ENCODE data around the gene PSMD3.
A peak's percentile ranks its signal among the peaks of the same experiment; 100 is the strongest.
"Not testable (repeated sequence)": the region's sequence is repeated elsewhere in the genome, so short reads cannot be mapped to it uniquely, and the experiment has no call there.

The PSMD3 gene

DNA sequence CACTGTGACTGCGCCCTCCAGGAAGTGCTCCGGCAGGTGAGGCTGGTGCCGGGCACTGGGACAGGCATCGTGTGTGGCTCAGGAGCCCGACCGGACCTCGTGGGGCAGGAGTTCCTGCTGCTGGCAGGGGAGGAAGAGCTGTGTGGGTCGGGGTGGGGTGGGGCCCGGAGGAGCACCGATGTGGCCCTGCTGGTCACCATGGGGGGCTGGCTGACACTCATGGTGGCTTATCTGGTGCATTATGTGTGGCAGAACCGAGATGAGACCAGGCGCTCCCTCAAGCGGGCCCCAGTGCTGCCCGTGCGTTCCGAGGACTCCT is 36.3 kb upstream of the PSMD3 start:
- Histone ChIP-seq H3K36me3 (ENCODE audit: control insufficient read depth in 5 of 5, insufficient read depth in 5 of 5, low read length in 5 of 5) (no peaks in the 10 kb centered on the region), H3K4me1 (ENCODE audit: control insufficient read depth in 5 of 5, insufficient read depth in 5 of 5, low read length in 5 of 5) (peaks cover 0 to 5% (median 4%) of the 10 kb centered on the region in 5 donors), H3K27me3 (ENCODE audit: control insufficient read depth in 5 of 5, insufficient read depth in 4 of 5, low read length in 5 of 5) (peaks cover 0 to 2% (median 0%) of the 10 kb centered on the region in 5 donors), H3K9me3 (ENCODE audit: control insufficient read depth in 5 of 5, low read length in 5 of 5) (no peaks in the 10 kb centered on the region), H3K4me3 (ENCODE audit: low read depth in 1 of 5, low read length in 5 of 5) (no peak overlapping the region), H3K9ac (ENCODE audit: low read length in 5 of 5) (no peak overlapping the region), H3K27ac (ENCODE audit: low read depth, low read length) (no peak overlapping the region)

GRCh38 chr17:39946551-39947330 is 33.9 kb upstream of the PSMD3 start:
- Histone ChIP-seq H3K36me3 (ENCODE audit: control insufficient read depth in 5 of 5, insufficient read depth in 5 of 5, low read length in 5 of 5) (no peaks in the 10 kb centered on the region), H3K4me3 (ENCODE audit: low read depth in 1 of 5, low read length in 5 of 5) (no peak overlapping the region), H3K27ac (ENCODE audit: low read depth, low read length) (no peak overlapping the region)

DNA sequence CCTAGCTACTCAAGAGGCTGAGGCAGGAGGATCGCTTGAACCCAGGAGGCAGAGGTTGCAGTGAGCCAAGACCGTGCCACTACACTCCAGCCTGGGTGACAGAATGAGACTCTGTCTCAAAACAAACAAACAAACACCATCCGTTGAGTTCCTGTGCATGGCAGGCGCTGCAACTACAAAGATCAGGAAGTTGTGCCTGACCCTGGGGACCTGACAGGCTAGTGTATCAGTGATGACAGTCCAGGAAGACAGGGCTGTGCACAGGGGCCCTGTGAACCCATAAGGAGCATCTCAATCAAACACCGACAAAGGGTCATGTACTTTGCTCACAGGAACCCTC is 32.1 kb upstream of the PSMD3 start:
- H3K4me1 ChIP-seq (ENCODE audit: control insufficient read depth in 5 of 5, insufficient read depth in 5 of 5, low read length in 5 of 5) = peaks cover 0 to 19% (median 10%) of the 10 kb centered on the region in 5 donors
- not testable (repeated sequence) for H3K9ac ChIP-seq (ENCODE audit: low read length in 5 of 5); H3K4me3 ChIP-seq (ENCODE audit: low read depth in 1 of 5, low read length in 5 of 5); H3K9me3 ChIP-seq (ENCODE audit: control insufficient read depth in 5 of 5, low read length in 5 of 5); H3K27ac ChIP-seq (ENCODE audit: low read depth, low read length); H3K36me3 ChIP-seq (ENCODE audit: control insufficient read depth in 5 of 5, insufficient read depth in 5 of 5, low read length in 5 of 5); H3K27me3 ChIP-seq (ENCODE audit: control insufficient read depth in 5 of 5, insufficient read depth in 4 of 5, low read length in 5 of 5)

More at GRCh38 chr17:39946551-39947330, 33.9 kb upstream of the PSMD3 start:
- Histone ChIP-seq H3K9me3 (ENCODE audit: control insufficient read depth in 5 of 5, low read length in 5 of 5) (no peaks in the 10 kb centered on the region), H3K27me3 (ENCODE audit: control insufficient read depth in 5 of 5, insufficient read depth in 4 of 5, low read length in 5 of 5) (peaks cover 0 to 2% (median 0%) of the 10 kb centered on the region in 5 donors), H3K9ac (ENCODE audit: low read length in 5 of 5) (no peak overlapping the region), H3K4me1 (ENCODE audit: control insufficient read depth in 5 of 5, insufficient read depth in 5 of 5, low read length in 5 of 5) (peaks cover 0 to 8% (median 0%) of the 10 kb centered on the region in 5 donors)

DNA sequence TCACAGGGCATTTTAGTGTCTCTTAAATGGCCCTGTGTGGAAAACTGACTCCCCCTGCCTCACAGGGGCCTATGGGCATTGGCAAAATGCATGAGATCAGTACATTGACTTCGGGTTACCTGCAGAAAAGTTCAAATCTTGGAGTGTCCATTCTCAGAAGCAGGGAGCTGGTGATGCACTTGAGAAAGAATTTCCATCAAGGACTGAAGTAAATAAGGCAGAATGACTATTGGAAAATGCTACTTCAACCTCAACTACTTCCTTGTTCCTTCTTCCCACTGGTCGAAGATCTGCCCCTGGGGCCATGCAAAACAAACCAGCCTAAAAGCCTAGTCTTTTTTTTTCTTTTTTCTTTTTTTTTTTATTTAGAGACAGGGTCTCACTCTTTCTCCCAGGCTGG is 31.6 kb upstream of the PSMD3 start:
- H3K9ac ChIP-seq (ENCODE audit: low read length in 5 of 5) = no peak overlapping the region
- no peaks in the 10 kb centered on the region for H3K9me3 ChIP-seq (ENCODE audit: control insufficient read depth in 5 of 5, low read length in 5 of 5)
- H3K36me3 ChIP-seq (ENCODE audit: control insufficient read depth in 5 of 5, insufficient read depth in 5 of 5, low read length in 5 of 5) = no peaks in the 10 kb centered on the region
- H3K27me3 ChIP-seq (ENCODE audit: control insufficient read depth in 5 of 5, insufficient read depth in 4 of 5, low read length in 5 of 5) = no peaks in the 10 kb centered on the region
- peaks cover 0 to 22% (median 12%) of the 10 kb centered on the region in 5 donors for H3K4me1 ChIP-seq (ENCODE audit: control insufficient read depth in 5 of 5, insufficient read depth in 5 of 5, low read length in 5 of 5)
- no peak overlapping the region for H3K27ac ChIP-seq (ENCODE audit: low read depth, low read length)
- no peak overlapping the region for H3K4me3 ChIP-seq (ENCODE audit: low read depth in 1 of 5, low read length in 5 of 5)

DNA sequence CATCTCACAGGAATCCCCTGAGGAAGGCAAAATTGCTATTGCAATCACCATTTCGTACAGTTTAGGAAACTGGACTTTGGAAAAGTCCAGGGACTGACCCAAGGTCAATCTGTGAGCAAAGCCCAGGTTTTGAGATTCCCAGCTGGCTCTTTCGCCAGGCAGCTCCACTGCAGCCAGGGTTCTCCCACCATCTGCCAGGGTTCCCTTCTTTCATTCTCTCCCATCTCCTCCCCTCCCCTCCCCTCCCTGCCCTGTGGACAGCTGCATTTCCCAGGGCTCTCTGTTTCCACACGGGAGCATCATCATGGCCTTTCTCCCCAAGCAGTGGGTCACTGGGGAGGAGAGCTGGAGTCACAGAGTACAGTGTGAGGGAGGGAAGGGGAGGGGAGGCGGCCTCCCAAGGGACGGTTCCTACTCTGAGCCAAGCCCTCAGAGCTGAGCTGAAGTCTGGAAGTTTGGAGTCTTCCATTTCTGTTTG is 29.7 kb upstream of the PSMD3 start:
- Histone ChIP-seq H3K4me3 (ENCODE audit: low read depth in 1 of 5, low read length in 5 of 5) (no peak overlapping the region), H3K27me3 (ENCODE audit: control insufficient read depth in 5 of 5, insufficient read depth in 4 of 5, low read length in 5 of 5) (no peaks in the 10 kb centered on the region), H3K27ac (ENCODE audit: low read depth, low read length) (no peak overlapping the region), H3K4me1 (ENCODE audit: control insufficient read depth in 5 of 5, insufficient read depth in 5 of 5, low read length in 5 of 5) (peaks cover 0 to 22% (median 12%) of the 10 kb centered on the region in 5 donors), H3K36me3 (ENCODE audit: control insufficient read depth in 5 of 5, insufficient read depth in 5 of 5, low read length in 5 of 5) (no peaks in the 10 kb centered on the region), H3K9me3 (ENCODE audit: control insufficient read depth in 5 of 5, low read length in 5 of 5) (no peaks in the 10 kb centered on the region), H3K9ac (ENCODE audit: low read length in 5 of 5) (no peak overlapping the region)

GRCh38 chr17:39951924-39952679 is 28.5 kb upstream of the PSMD3 start:
- H3K9ac ChIP-seq (ENCODE audit: low read length in 5 of 5) = peak overlapping the region in 4 of 5 donors; percentile 20 to 68 (median 43)
- no peaks in the 10 kb centered on the region for H3K9me3 ChIP-seq (ENCODE audit: control insufficient read depth in 5 of 5, low read length in 5 of 5)
- H3K27ac ChIP-seq (ENCODE audit: low read depth, low read length) = no peak overlapping the region
- peaks cover 0 to 22% (median 12%) of the 10 kb centered on the region in 5 donors for H3K4me1 ChIP-seq (ENCODE audit: control insufficient read depth in 5 of 5, insufficient read depth in 5 of 5, low read length in 5 of 5)
- peak overlapping the region; percentile 55 to 71 (median 65) for H3K4me3 ChIP-seq (ENCODE audit: low read depth in 1 of 5, low read length in 5 of 5)
- no peaks in the 10 kb centered on the region for H3K36me3 ChIP-seq (ENCODE audit: control insufficient read depth in 5 of 5, insufficient read depth in 5 of 5, low read length in 5 of 5)
- no peaks in the 10 kb centered on the region for H3K27me3 ChIP-seq (ENCODE audit: control insufficient read depth in 5 of 5, insufficient read depth in 4 of 5, low read length in 5 of 5)

- Histone ChIP-seq H3K9me3 (ENCODE audit: control insufficient read depth in 5 of 5, low read length in 5 of 5) (no peaks in the 10 kb centered on the region), H3K27me3 (ENCODE audit: control insufficient read depth in 5 of 5, insufficient read depth in 4 of 5, low read length in 5 of 5) (no peaks in the 10 kb centered on the region), H3K4me1 (ENCODE audit: control insufficient read depth in 5 of 5, insufficient read depth in 5 of 5, low read length in 5 of 5) (peaks cover 0 to 22% (median 12%) of the 10 kb centered on the region in 5 donors), H3K36me3 (ENCODE audit: control insufficient read depth in 5 of 5, insufficient read depth in 5 of 5, low read length in 5 of 5) (no peaks in the 10 kb centered on the region), H3K27ac (ENCODE audit: low read depth, low read length) (no peak overlapping the region), H3K4me3 (ENCODE audit: low read depth in 1 of 5, low read length in 5 of 5) (peak overlapping the region; percentile 55 to 71 (median 66)), H3K9ac (ENCODE audit: low read length in 5 of 5) (peak overlapping the region in 3 of 5 donors; percentile 33 to 68 (median 53))
Measured at GRCh38 chr17:39952680-39953470, 27.7 kb upstream of the PSMD3 start.

DNA sequence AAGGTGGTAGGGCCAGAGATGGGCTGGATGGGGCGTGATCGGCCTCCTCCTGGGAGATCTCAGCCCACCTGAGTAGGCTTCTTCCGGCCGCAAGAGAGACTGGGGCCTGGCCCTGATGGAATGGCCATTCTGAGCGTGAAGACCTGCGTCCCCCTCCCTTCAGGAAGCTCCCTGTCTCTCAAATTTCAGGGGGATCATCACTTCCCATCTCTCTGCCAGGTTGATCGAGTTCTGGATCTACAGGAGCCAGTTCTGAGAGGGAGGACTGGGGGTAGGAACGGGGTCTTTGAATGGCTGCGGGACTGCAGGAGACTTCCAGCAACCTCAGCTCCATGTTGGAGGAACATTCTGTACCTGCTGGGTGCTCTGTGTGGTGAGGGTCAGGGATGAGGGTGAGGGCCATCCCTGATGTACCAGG is 27.1 kb upstream of the PSMD3 start:
- Histone ChIP-seq H3K9me3 (ENCODE audit: control insufficient read depth in 5 of 5, low read length in 5 of 5) (no peaks in the 10 kb centered on the region), H3K27me3 (ENCODE audit: control insufficient read depth in 5 of 5, insufficient read depth in 4 of 5, low read length in 5 of 5) (no peaks in the 10 kb centered on the region), H3K4me1 (ENCODE audit: control insufficient read depth in 5 of 5, insufficient read depth in 5 of 5, low read length in 5 of 5) (peaks cover 0 to 22% (median 12%) of the 10 kb centered on the region in 5 donors), H3K36me3 (ENCODE audit: control insufficient read depth in 5 of 5, insufficient read depth in 5 of 5, low read length in 5 of 5) (no peaks in the 10 kb centered on the region), H3K4me3 (ENCODE audit: low read depth in 1 of 5, low read length in 5 of 5) (peak overlapping the region; percentile 53 to 66 (median 64)), H3K9ac (ENCODE audit: low read length in 5 of 5) (no peak overlapping the region), H3K27ac (ENCODE audit: low read depth, low read length) (no peak overlapping the region)

DNA sequence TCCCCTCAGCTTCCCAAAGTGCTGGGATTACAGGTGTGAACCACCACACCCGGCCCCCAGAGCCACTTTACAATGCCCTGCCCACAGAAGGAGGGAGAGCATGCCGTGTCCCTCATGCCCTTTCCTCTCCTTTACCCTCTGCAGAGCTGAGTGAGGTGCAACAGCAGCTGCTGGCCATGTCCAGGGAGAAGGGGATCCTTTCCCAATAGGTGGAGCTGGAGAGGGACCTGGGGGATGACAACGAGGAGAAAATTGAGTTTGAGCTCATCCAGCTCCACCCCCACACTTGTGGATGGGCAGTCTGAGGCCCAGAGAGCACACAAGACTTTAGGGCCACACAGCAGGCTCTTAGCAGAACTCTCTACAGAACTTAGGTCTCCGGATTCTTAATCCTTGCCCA is 25.7 kb upstream of the PSMD3 start:
- H3K4me1 ChIP-seq (ENCODE audit: control insufficient read depth in 5 of 5, insufficient read depth in 5 of 5, low read length in 5 of 5) = peaks cover 0 to 22% (median 18%) of the 10 kb centered on the region in 5 donors
- H3K36me3 ChIP-seq (ENCODE audit: control insufficient read depth in 5 of 5, insufficient read depth in 5 of 5, low read length in 5 of 5) = no peaks in the 10 kb centered on the region
- H3K27me3 ChIP-seq (ENCODE audit: control insufficient read depth in 5 of 5, insufficient read depth in 4 of 5, low read length in 5 of 5) = no peaks in the 10 kb centered on the region
- H3K9ac ChIP-seq (ENCODE audit: low read length in 5 of 5) = no peak overlapping the region
- no peak overlapping the region for H3K4me3 ChIP-seq (ENCODE audit: low read depth in 1 of 5, low read length in 5 of 5)
- no peaks in the 10 kb centered on the region for H3K9me3 ChIP-seq (ENCODE audit: control insufficient read depth in 5 of 5, low read length in 5 of 5)
- H3K27ac ChIP-seq (ENCODE audit: low read depth, low read length) = no peak overlapping the region

All from subcutaneous abdominal adipose tissue (tissue), 5 donors.